ENCODE results near the gene CLCF1.

The CLCF1 gene

GRCh38 chr11:67355023-67355793 lies 18.2 kb downstream of the CLCF1 start:
- no peak for DNase-seq

DNA sequence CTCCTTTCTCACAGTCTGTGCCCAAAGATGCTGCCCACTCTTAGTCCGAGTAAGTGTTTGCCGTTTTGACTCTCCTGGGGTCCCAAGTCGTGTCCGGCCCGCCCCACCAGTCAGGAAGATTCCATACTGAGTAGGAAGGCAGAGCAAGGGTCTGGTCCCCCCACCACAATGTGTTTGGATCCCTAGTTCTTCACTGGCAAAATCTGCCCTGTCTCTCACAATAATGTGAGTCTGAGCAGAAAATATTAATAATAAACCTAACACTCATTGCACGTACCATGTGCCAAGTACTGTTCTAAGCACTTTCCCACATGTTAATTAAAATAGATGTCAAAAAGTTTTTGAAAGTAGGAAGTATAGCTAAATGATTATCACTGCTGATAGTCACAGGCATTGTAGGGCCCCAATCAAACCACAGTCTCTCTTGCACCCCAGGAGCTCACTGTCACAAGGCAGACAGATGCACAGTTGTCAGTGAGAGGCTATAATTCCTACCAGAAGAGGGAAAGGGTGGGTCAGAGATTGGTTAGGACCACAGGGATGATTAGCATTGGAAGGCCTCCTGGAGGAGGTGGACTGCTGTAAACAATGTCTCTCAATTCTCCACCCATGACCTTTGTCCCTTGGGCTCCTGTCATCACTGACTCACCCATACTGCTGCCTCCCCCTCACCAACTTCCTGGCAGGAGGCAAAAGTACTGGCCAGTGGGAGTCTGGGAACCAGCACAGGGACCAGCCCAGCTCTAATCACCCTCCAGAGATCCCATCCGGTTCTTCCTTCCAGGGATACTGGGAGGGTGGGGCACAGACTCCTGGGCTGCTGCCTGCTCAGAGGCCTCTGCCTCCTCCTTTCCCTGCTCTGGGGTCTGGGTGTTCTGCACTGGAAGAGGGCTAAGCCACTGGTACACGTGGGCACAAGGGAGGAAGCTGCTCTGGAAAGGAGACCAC lies 19.0 kb downstream of the CLCF1 start:
- DNase-seq: no peak

DNA sequence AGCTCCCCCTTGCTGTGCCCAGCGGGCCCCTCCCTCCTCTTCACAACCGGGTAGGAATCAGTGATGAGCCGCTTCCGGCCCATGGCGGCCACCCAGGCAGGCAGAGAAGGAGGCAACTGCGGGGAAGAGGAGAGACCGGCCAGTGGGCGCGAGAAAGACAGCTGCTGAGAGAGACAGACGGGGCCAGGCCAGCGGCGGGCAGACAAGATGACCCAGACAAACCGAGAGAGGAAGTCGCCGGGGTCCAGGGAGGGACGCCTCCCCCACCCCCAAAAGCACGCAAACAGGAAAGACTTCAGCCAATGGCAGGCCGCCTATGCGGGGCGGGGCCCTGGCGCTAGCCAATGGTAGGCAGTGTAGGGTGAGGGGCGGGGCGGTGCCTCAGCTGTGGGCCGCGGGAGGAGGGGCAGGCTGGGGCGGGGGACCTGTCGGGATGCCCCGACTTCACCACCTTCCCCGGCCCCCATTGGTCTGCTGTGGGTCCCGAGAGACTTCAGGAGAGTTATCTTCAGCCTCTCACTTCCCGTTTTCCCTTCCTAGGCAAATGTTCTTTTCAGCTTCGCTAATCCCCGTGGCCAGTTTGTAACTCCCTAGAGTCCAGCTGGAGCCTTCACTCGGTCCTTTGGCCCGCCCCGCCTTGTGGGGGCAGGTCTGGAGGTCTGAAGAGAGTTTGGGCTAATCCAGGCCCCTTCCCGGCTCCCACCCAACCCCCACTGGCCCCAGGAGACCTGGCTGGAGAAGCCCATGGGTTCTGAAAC lies 19.9 kb downstream of the CLCF1 start, which contains the start of gene POLD4:
POLD4 (minus strand) TSS at position 230 of the 758 bp plus-strand sequence; CDS start at position 83, 147 bp downstream.
- peak; percentile 96 for DNase-seq

GRCh38 chr11:67352546-67353316 lies 20.7 kb downstream of the CLCF1 start:
- DNase-seq: peak; percentile 73

- peak; percentile 67 for DNase-seq
These were observed 22.0 kb downstream of the CLCF1 start for GRCh38 chr11:67351275-67352005.

- DNase-seq: no peak
These were observed 23.4 kb downstream of the CLCF1 start for GRCh38 chr11:67349928-67350465.

DNA sequence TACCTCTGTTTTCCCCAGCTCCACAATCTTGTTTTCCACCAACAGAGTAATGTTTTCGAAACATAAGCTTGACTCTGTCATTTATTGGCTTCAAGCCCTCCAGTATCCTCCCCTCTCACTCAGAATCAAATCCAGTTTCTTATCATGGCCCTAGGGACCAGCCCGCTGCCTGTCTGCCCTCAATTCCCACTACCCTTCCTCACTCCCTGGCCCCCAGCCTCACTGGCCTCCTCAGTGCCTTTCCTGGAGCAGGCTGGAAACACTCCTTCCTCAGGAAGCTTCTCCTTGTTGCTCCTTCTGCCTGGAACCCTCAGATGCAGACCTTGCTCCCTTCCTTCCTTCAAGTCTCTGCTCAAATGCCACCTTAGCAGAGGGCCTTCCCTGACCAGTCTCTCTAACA lies 23.9 kb downstream of the CLCF1 start:
- DNase-seq: no peak

- DNase-seq: no peak
These were observed 24.4 kb downstream of the CLCF1 start for GRCh38 chr11:67349036-67349435.

DNA sequence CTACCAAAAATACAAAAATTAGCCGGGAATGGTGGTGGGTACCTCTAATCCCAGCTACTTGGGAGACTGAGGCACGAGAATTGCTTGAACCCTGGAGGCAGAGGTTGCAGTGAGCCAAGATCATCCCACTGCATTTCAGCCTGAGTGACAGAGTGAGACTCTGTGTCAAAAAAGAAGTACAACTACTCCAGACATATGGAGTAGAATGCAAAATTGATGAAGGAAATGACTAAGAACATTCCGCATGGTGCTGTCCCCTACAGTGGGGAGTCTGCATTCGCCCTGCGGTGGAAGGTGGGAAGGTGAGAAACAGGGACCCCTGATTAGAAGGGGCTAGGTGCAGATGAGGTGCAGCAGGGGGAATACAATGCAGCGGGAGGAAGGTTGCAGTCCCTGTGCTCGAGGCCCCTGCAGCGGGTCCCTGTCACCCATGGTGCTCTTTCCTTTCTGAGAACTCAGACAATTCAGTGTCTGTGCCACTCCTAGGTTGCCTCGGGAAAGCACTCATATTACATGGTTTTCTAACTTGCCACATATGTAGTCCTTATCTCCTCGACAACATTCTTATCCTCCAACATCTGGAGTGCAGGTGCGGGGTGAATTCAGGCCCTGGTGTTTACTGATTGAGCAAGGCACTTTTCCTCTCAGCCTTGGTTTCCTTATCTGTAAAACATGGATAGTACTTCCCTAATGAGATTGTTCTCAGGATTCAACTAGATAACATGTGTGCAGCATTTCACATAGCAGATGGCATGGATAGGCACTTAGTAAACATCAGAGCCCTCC lies 25.2 kb downstream of the CLCF1 start:
- no peak for DNase-seq

DNA sequence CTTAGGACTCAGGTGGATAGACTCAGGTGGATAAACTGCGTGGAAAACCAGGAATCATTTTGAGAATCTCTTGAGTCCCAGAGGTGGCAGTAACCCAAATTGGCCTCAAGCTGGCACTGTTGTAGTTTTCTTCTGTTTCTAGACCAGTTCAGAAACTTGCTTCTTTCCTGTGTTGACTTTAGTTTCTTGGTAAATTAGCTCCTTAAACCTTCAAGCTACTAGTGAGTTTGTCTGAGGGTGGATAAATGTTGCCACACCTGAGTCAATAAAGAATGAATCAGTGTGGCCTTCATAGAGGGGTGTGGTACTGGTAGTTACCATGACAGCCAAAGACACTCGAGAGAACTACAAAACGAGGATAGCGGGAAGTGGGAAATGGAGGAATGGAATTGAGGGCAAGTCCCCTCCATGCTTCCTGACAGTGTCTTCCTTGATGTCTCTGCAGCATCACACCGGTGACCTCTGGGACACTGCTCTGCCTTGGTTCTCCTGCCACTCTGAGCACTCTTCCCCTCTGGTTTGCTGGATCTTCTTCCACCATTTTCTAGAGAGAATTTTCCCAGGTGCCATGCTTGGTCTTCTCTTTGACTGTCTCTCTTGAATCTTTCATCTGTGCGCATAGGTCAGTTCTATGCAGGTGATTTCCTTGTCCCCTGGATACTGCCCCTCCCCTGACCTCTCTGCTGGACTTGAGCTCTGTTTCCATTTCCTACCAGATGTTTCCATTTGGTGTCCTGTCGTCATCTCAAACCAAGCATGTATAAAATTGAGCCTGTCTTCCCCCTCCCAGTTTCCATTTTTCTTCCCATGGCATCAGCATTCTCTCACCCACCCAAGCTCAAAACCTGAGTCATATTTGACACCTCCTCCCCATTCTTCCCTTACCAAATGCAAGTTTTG lies 27.2 kb downstream of the CLCF1 start:
- DNase-seq: no peak

GRCh38 chr11:67345247-67345919 lies 28.0 kb downstream of the CLCF1 start:
- no peak for DNase-seq

DNA sequence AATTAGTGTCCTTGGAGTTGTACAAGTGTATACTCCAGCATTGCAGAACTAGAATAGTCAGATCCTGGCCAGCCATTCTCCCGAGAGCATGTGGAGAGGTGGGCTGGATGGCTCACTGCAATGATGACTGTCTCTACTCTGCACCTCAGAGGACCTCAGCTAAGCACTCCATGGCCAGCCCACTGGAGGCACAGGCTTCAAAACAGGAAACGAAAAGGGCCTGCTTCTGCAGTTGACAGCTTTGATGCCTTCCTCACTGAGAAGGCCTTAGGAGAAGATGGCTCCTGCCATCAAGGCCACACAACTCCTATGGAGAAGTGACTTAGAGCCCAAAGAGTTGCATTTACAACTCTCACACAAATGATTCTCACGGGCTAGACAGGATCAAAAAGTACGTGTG lies 29.1 kb downstream of the CLCF1 start:
- DNase-seq: peak; percentile 23

- no peak for DNase-seq
These were observed 36.1 kb downstream of the CLCF1 start for GRCh38 chr11:67337257-67337656.

DNA sequence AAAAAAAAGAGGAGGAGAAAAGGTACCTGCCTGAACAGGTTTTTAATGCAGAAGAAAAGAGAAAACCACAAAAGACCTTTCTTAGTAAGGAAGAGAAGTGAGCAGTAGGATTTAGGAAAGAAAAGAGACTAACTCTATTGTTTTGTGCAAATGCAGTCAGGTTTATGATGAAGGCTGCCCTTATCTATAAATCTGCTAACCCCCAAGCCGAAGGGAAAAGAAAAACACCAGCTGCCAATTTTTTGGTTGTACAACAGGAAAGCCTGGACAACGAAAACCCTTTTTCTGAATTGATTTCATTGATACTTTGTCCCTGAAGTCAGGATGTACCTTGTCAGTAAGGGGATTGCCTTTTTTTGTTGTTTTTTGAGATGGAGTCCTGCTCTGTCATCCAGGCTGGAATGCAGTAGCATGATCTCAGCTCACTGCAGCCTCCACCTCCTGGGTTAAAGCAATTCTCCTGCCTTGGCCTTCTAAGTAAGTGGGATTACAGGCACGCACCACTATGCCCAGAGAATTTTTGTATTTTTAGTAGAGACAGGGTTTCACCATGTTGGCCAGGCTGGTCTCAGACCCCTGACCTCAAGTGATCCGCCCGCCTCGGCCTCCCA lies 41.2 kb downstream of the CLCF1 start:
- DNase-seq: no peak

DNA sequence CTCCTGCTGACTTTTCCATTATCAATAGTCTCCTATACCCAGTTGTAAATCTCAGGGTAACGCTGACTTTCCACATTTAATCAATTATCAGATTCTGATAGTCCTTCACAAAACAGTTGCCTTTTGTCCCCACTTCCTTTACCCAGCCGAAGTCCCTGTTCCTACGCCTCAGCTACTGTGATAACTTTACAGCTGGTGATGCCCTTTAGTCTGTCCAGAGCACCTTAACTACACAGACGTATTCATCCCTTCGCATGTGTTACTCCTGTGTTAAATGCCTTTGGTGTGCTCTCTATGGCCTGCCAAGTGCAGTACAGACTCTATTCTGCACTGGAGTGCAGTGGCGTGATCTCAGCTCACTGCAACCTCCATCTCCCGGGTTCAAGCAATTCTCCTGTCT lies 49.9 kb downstream of the CLCF1 start:
- no peak for DNase-seq

DNA sequence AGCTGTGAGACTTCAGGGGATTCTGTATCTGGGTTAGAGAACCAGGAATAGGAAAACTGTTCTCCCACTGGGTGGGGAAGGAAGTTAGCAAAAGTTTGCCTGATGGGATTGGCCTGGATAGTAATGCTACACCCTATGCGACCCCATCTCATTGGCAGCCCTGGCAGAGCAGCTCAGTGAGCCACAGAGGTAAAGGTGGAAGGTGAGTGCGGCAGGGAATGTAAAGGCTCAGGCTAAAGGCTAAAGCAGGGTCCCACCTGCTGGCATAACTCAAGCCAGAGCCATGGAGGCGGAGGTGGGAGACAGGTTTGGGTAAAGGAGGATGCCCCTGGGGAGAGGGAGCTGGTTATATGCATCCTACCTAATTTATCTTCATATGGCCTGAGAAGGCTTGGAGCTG lies 51.3 kb downstream of the CLCF1 start:
- no peak for DNase-seq

- no peak for DNase-seq
These were observed 52.0 kb downstream of the CLCF1 start for GRCh38 chr11:67321313-67321871.

- DNase-seq: no peak
These were observed 52.7 kb downstream of the CLCF1 start for GRCh38 chr11:67320691-67321090.
